Endodermal cell (in vitro differentiated cells): ENCODE results near the gene NOTUM. TPM values are rescaled to one million over a fixed set of nuclear protein-coding genes. Genes with fewer than 3 reads are reported as not detected.
A peak's percentile ranks its signal among the peaks of the same experiment; 100 is the strongest.

Source experiments
- DNase-seq: peaks from one replicate; pipeline ENCODE4 v3.0.0-alpha.2; 2017
- H3K27ac ChIP-seq: 2 replicates; pipeline ENCODE4 v1.5.1; 2013; ENCODE audit warnings: mild to moderate bottlenecking, low read depth, low read length, moderate library complexity
- H3K27me3 ChIP-seq: 2 replicates; pipeline ENCODE4 v1.6.1; 2013; ENCODE audit warnings: mild to moderate bottlenecking, low read length, moderate library complexity; ENCODE audit not compliant: insufficient read depth, control insufficient read depth, poor library complexity, severe bottlenecking
- H3K36me3 ChIP-seq: 2 replicates; pipeline ENCODE4 v1.7.0; 2013; ENCODE audit warnings: mild to moderate bottlenecking, low read length, moderate library complexity; ENCODE audit not compliant: control insufficient read depth, insufficient read depth
- H3K4me1 ChIP-seq: one replicate; pipeline ENCODE4 v1.7.0; 2013; ENCODE audit warnings: low read length; ENCODE audit not compliant: control insufficient read depth, insufficient read depth
- H3K4me3 ChIP-seq: 2 replicates; pipeline ENCODE4 v1.5.1; 2013; ENCODE audit warnings: mild to moderate bottlenecking, low read length, moderate library complexity
- H3K9ac ChIP-seq: 2 replicates; pipeline ENCODE4 v1.6.1; 2013; ENCODE audit warnings: mild to moderate bottlenecking, low read length, moderate library complexity; ENCODE audit not compliant: poor library complexity, severe bottlenecking; ENCODE audit errors: extremely low read depth
- H3K9me3 ChIP-seq: 2 replicates; pipeline ENCODE4 v1.6.1; 2013; ENCODE audit warnings: mild to moderate bottlenecking, low read length, moderate library complexity; ENCODE audit not compliant: control insufficient read depth
- H3K27ac Mint-ChIP-seq: 2 replicates; pipeline ENCODE4 v1.8.0; 2020; ENCODE audit warnings: mixed read lengths
- H3K27me3 Mint-ChIP-seq: 2 replicates; pipeline ENCODE4 v1.8.0; 2021; ENCODE audit warnings: mild to moderate bottlenecking, mixed read lengths; ENCODE audit not compliant: insufficient read depth
- H3K36me3 Mint-ChIP-seq: 2 replicates; pipeline ENCODE4 v1.8.0; 2020; ENCODE audit warnings: low read depth, mixed read lengths
- H3K4me1 Mint-ChIP-seq: 2 replicates; pipeline ENCODE4 v1.8.0; 2020; ENCODE audit warnings: mixed read lengths
- H3K4me3 Mint-ChIP-seq: 2 replicates; pipeline ENCODE4 v1.8.0; 2020; ENCODE audit warnings: mild to moderate bottlenecking, moderate library complexity, mixed read lengths
- H3K9me3 Mint-ChIP-seq: 2 replicates; pipeline ENCODE4 v1.8.0; 2020; ENCODE audit warnings: mild to moderate bottlenecking, mixed read lengths
- CTCF ChIP-seq: fragments of 200-600 bp; sonication (generic); conservative IDR thresholded peaks from 2 replicates; pipeline ENCODE4 v1.5.0; 2021; ENCODE audit warnings: antibody characterized with exemption, mild to moderate bottlenecking
- WGBS, 2 experiments: methylation state at CpG; one replicate each; pipeline versions ENCODE4 v1.1.5 to v1.1.7; 2013; ENCODE audit warnings: missing lambda C conversion rate in 2 of 2, mixed read lengths in 1 of 2; ENCODE audit not compliant: insufficient coverage in 1 of 2, insufficient read length in 1 of 2; 5-methylcytosine and 5-hydroxymethylcytosine counted together
- total RNA-seq, 2 donors: library from RNA; stranded (reverse); fragmentation: NEBNext Ultra II Directional in 1 of 2; extraction: Animal tissue kit (Norgen Biotek cat#: 25700) in 1 of 2; gene quantifications; 2 replicates in 1 of 2; 3 replicates in 1 of 2; pipeline ENCODE4 v1.2.1, GENCODE V29; 2021

Gene NOTUM
- total RNA-seq, 2 donors from 2014 or later: 12.5 to 26.3 TPM

DNA sequence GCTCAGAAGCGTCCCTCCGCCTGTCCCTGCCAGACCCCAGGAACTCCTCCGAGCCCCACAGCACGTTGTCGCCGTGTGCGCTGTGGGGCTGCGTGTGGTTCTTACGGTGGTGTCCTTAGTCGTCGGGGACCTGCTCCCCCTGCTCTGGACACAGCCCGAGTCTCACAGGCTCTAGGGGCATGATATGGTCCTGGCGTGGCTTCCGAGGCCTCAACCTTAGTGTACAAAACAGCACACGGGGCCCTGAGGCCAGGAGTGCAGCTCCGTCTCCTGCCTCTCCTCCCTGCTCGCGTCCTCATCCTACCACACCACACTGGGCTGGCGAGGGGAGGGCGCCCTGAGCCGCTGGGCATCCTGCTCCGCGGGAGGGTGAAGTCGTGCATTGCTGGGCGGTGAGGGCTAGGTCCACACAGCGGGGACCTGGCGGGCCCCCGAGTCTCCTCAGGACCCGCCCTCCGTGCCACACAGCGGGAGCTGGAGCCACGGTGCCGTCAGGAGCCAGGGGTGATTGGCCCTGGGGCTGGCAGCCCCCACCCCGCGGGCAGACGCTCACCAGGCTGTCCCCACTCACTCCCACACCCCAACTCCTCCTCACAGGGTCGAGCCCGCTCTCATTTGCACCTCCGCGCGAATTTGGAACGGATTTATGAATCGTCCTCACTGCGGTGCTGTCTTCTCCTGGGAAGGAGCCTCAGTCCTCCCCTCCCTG lies 32.3 kb downstream of the NOTUM start:
- Histone ChIP-seq H3K36me3 (no peaks in the 10 kb centered on the region), H3K9ac (peak overlapping the region; percentile 63), H3K4me3 (peak overlapping the region; percentile 80), H3K27ac (no peak overlapping the region), H3K9me3 (no peaks in the 10 kb centered on the region), H3K27me3 (peaks cover 4% of the 10 kb centered on the region), H3K4me1 (peaks cover 17% of the 10 kb centered on the region)
- Mint-ChIP-seq H3K4me1 (peaks cover 22% of the 10 kb centered on the region), H3K9me3 (no peaks in the 10 kb centered on the region), H3K4me3 (peak overlapping the region; percentile 88), H3K27me3 (peaks cover 6% of the 10 kb centered on the region), H3K36me3 (no peaks in the 10 kb centered on the region), H3K27ac (no peak overlapping the region)
- DNase-seq: peak; percentile 72
- WGBS, 2 experiments: 37 to 41% methylated on average over 18 to 42 of the region's 44 CpGs
- no peak for TF ChIP-seq CTCF

DNA sequence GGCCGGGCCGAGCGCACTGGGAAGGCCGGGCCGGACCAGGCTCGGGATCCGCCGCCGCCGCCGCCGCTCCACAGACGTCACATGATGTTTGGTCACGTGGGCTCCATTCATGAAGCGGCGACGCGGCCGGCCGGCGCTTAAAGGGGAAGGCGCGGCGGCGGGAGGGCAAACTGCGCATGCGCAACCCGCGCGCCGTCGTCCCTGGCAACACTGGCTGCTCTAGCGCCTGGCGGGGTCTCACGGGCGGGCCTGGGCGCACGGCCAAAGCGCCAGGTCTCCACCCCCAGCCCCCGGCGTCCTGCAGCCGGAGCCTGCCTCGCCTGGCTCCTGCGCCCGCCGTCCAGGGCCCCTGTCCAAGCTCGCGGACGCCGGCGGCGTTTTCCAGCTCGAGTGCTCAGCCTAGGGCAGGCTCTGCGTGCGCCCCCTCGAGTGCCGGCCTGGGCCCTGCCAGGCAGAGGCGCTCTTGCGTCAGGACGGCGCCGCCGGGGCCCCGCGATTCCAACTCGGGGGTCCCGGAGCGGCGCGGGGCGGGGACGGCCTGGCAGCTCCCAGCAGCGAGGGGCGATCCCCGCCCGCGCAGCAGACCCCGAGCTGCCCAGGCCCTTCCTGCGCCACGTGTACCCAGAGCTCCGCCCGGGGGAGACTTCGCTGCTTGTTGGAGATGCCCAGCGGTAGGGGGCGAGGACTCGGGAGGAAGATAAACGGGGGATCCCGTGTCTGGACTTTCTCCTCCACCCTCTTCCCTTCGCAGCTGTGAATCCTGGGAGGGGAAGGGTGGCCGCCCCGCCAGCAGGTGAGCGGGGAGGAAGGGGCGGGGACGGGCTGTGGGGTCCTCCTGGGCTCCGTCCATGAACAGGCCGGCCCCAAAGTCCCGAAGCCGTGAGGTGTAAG lies 33.1 kb downstream of the NOTUM start, which contains the start of gene MAFG:
TSS of gene MAFG (minus strand) at position 83 of the 891 bp plus-strand sequence. CDS start 4,550 bp downstream, outside the sequence.
- WGBS, 2 experiments: 0 to 1% methylated on average over 24 to 98 of the region's 98 CpGs
- Histone ChIP-seq H3K9me3 (no peaks in the 10 kb centered on the region), H3K4me1 (peaks cover 21% of the 10 kb centered on the region), H3K9ac (peak within 1 kb of the TSS; percentile 89), H3K36me3 (no peaks in the 10 kb centered on the region), H3K27ac (peak within 1 kb of the TSS; percentile 87), H3K27me3 (peaks cover 4% of the 10 kb centered on the region), H3K4me3 (peak within 1 kb of the TSS; percentile 87)
- H3K36me3 Mint-ChIP-seq: peaks cover 1% of the 10 kb centered on the region
- H3K27ac Mint-ChIP-seq: peak within 1 kb of the TSS; percentile 94
- TF ChIP-seq CTCF: peak; percentile 72
- peak within 1 kb of the TSS; percentile 88 for H3K4me3 Mint-ChIP-seq
- DNase-seq: peak; percentile 99
- H3K27me3 Mint-ChIP-seq: peaks cover 6% of the 10 kb centered on the region
- H3K4me1 Mint-ChIP-seq: peaks cover 22% of the 10 kb centered on the region
- no peaks in the 10 kb centered on the region for H3K9me3 Mint-ChIP-seq

- TF ChIP-seq CTCF: no peak
- H3K27me3 Mint-ChIP-seq: peaks cover 6% of the 10 kb centered on the region
- no peaks in the 10 kb centered on the region for H3K9me3 ChIP-seq
- peaks cover 22% of the 10 kb centered on the region for H3K4me1 Mint-ChIP-seq
- no peaks in the 10 kb centered on the region for H3K36me3 ChIP-seq
- peak overlapping the region; percentile 87 for H3K4me3 ChIP-seq
- peak overlapping the region; percentile 87 for H3K27ac ChIP-seq
- H3K27ac Mint-ChIP-seq: no peak overlapping the region
- H3K36me3 Mint-ChIP-seq: peaks cover 5% of the 10 kb centered on the region
- H3K4me1 ChIP-seq: peaks cover 22% of the 10 kb centered on the region
- H3K9ac ChIP-seq: peak overlapping the region; percentile 89
- peak overlapping the region; percentile 88 for H3K4me3 Mint-ChIP-seq
- 0% methylated on average over 75 of the region's 78 CpGs; no CpG with 5 or more reads in 1 of the 2 experiments for WGBS, 2 experiments
- peaks cover 4% of the 10 kb centered on the region for H3K27me3 ChIP-seq
- DNase-seq: no peak
- H3K9me3 Mint-ChIP-seq: no peaks in the 10 kb centered on the region
Measured at GRCh38 chr17:81927152-81927652, 33.8 kb downstream of the NOTUM start.
